HCT116 (cell line): ENCODE measurements around the gene IFRD2.

Source experiments
- CTCF ChIP-seq, 3 experiments: fragments of 200-600 bp in 1 of 3; sonication (generic) in 1 of 3; IDR thresholded peaks in 2 of 3; conservative IDR thresholded peaks in 1 of 3; 2 replicates each; pipeline ENCODE4 v1.5.1; 2012 to 2017; ENCODE audit warnings: low read depth in 2 of 3, low read length in 2 of 3, antibody characterized with exemption in 1 of 3, borderline replicate concordance in 1 of 3, control low read depth in 1 of 3, mild to moderate bottlenecking in 1 of 3, mixed read lengths in 1 of 3, mixed run types in 1 of 3, moderate library complexity in 1 of 3; ENCODE audit not compliant: insufficient read depth in 1 of 3
- EZH2 ChIP-seq: fragments of 200-600 bp; sonication (generic); IDR thresholded peaks from 2 replicates; pipeline ENCODE4 v1.6.1; 2017; ENCODE audit warnings: antibody characterized with exemption, mixed run types
- POLR2A ChIP-seq: IDR thresholded peaks from 2 replicates; pipeline ENCODE4 v1.7.0; 2011; ENCODE audit warnings: borderline replicate concordance; ENCODE audit not compliant: insufficient read depth, insufficient read length; ENCODE audit errors: extremely low read depth
- POLR2AphosphoS5 ChIP-seq: IDR thresholded peaks from 2 replicates; pipeline ENCODE4 v1.6.1; 2011; ENCODE audit warnings: mild to moderate bottlenecking, low read depth, low read length, moderate library complexity
- YY1 ChIP-seq: IDR thresholded peaks from 2 replicates; pipeline ENCODE4 v1.6.1; 2011; ENCODE audit warnings: low read length, low read depth, moderate library complexity, mild to moderate bottlenecking; ENCODE audit not compliant: insufficient replicate concordance; ENCODE audit errors: extremely low read depth
- ZNF274 ChIP-seq: fragments of 200-500 bp; sonication (Bioruptor generic); IDR thresholded peaks from 2 replicates; pipeline ENCODE4 v1.6.1; 2014; ENCODE audit warnings: mild to moderate bottlenecking, low read depth, low read length, inconsistent platforms

GRCh38 chr3:50289130-50289529 is 3.1 kb downstream of the IFRD2 start:
- TF ChIP-seq CTCF (IDR thresholded peaks at IDR 0.05 in 2 of 3, conservative IDR thresholded peaks at IDR 0.05 in 1 of 3; ENCODE audit: borderline replicate concordance in 1 of 3, insufficient read depth in 1 of 3, low read depth in 2 of 3, low read length in 2 of 3) = no peak
- TF ChIP-seq ZNF274 = no peak
- TF ChIP-seq POLR2AphosphoS5 = no peak
- TF ChIP-seq POLR2A = no peak
- no peak for TF ChIP-seq EZH2
- TF ChIP-seq YY1 = no peak
